Limb (tissue), 2 donors: ENCODE measurements around the gene LATS2.
A peak's percentile ranks its signal among the peaks of the same experiment; 100 is the strongest.

Experiments used
- DNase-seq, 2 donors: peaks; one replicate each; pipeline ENCODE4 v3.0.0-alpha.2; 2016; ENCODE audit errors: extremely low spot score in 2 of 2

Gene LATS2

DNA sequence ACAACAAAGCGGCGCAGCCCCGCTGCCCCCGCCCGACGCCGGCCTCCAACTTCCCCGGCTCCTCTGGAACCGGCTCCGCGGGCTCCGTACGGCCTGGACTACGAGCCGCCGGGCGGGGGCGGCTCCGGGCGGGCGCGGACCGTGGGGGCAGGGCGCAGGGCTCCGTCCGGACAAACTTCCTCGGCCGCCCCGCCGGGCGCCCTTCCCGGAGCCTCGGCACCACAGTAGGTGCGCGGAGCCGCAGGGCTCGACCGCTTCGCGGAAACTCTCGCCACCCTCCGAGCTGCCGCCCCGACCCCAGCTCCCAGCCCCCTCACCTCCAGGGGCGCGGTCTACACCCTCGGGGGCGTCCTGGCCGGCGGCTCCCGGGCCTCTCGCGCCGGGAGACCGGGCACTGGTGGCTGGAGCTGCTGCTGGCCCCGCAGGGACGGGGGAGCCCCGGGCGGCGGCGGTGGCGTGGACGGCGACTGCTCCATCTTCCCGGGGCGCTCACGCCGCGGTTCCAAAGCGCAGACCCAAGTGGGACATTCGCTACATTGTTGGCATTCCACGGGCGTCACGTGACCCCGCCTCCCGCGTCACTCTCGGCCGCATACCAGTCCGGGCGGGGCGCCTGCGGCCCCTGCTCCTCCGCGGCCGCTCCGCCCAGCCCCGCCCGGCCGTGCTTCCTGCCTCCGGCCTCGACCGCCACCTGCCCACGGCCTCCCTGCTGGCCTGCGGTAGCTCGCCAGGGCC is at the start of gene LATS2:
Gene LATS2 (minus strand): TSS at position 558 of the 735 bp plus-strand sequence. CDS start 15,560 bp downstream, outside the sequence.
- DNase-seq, result peak; percentile 90 to 95

DNA sequence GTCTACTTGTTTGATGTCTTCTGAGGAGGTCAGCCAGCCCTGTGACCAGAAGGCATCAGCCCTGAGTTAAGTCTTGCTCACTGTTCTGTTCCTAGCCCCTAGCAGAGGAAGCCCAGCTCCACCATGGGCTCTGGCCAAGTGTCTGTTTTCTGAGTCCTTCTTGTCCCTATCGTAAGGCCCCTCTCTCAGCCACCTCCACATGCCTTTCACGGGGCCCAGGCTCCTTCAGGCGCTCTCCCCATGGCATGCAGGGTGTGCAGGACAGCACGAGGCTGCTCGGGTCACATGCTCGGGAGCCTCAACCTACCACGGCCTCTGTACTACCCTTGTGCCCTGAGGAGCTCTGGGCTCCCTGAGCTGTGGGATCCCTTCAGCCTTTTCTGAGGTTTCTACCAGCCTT is 47.8 kb upstream of the LATS2 start:
- no peak for DNase-seq

DNA sequence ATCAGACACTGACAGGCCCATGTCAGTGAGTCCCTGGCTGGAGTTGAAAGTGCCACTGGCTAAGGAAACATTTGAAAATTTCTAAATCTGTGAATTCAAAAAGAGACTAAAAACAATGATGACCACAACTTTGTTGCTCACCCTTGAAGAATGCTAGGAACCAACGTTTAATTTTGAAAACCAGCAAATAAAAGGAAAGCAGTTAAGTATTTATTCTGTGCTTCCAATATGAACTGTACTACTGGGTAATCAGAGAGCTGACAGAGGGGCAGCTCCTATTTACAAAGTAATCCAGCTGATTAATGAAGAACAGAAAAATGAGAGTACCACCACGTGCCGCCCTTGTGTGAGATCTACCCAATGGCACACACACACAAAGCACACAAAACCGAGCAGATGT is 44.7 kb upstream of the LATS2 start:
- DNase-seq, result no peak

GRCh38 chr13:21104199-21105019 is 43.0 kb upstream of the LATS2 start:
- no peak for DNase-seq

- DNase-seq, result no peak
These were observed 40.6 kb upstream of the LATS2 start for GRCh38 chr13:21101865-21102576.

- DNase-seq, result no peak
These were observed 39.8 kb upstream of the LATS2 start for GRCh38 chr13:21100994-21101757.

DNA sequence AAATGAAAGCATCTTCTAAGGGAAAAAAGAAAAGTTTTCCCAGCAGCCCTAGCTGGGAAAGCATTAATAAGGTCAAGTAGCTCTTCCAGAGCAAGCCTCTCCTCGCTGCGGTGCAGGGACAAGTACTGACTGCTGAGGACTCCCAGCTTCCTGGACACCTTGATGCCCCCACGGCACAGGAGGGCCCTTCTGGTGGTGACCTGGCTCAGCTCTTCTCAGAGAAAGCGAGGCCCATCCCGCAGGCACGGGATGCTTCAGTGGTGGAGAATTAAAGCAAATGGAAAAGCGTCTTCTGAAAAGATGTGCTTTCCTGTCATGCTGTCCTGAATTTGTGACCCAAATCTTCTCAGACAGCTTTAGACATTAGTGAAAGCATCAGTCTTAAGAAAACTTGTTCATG is 38.8 kb upstream of the LATS2 start:
- no peak for DNase-seq

DNA sequence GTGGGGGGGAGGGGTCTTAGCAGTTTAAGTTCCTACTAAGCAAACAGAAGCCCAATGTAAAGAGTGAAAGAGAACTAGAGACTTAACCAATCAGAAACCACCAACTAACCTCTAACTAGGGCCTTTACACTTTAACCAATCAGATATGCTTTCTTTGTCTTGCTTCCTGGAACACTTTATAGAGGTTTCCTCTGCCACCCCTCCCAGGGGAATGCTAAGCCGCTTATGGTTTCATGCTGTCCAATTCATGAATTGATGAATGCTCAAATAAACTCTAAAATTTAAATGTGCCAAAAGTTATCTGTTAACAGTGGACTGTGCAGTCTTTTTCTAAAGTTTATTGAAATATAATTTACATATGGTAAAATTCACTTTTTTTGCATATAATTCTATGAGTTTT is 33.9 kb upstream of the LATS2 start:
- no peak for DNase-seq

GRCh38 chr13:21089830-21090229 is 28.4 kb upstream of the LATS2 start:
- no peak for DNase-seq

- no peak for DNase-seq
These were observed 27.1 kb upstream of the LATS2 start for GRCh38 chr13:21088534-21088933.

GRCh38 chr13:21086929-21087328 is 25.5 kb upstream of the LATS2 start:
- DNase-seq, result no peak

DNA sequence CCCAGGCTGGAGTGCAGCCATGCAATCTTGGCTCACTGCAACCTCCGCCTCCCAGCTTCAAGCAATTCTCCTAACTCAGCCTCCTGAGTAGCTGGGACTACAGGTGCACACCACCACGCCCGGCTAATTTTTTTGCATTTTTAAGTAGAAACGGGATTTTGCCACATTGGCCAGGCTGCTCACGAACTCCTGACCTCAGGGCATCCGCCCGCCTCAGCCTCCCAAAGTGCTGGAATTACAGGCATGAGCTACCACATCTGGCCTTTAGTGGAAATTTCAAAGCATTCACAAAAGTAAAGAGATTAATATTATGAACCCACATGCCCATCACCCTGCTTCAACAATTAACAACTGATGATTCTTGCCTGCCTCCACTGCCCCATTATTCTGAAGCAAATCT is 20.5 kb upstream of the LATS2 start:
- no peak for DNase-seq

- no peak for DNase-seq
These were observed 19.2 kb upstream of the LATS2 start for GRCh38 chr13:21080593-21080891.

DNA sequence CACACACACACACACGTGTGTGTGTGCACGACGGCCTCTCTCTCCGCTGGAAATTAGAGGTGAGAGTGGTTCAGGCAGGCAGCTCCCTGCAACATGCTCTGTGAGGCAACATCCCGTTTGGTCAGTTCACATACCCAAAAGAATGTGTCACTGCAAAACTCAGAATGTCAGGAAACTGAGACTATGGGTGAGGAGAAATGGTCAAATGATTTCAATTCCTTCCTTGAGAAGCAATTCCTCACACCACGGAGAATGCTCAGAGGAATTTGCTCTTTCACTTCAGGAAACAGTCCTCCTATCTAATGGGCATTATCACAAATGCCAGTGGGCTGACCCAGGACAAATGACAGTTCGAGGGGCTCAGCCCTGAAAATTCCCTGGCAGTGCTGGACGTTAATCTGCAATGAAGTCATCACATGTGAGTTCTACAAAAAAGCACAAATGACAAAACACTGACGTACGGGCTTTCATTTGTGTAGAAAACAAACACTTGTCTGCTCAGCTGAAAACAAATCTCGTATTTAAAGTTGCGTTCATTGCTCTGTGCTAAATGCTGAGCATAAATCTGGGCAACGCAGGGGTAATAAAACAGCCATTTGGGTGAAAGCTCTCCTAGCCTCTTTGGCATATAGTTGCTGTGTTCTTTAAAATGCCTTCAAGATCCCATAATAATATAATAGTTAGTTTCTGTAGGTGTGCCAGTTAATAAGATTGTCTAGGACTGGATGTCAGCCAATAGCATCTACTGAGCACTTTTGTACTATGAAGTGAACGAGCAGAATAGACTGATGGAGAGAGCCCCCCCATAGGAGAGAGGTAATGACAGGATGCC is 18.6 kb upstream of the LATS2 start:
- DNase-seq, result no peak

DNA sequence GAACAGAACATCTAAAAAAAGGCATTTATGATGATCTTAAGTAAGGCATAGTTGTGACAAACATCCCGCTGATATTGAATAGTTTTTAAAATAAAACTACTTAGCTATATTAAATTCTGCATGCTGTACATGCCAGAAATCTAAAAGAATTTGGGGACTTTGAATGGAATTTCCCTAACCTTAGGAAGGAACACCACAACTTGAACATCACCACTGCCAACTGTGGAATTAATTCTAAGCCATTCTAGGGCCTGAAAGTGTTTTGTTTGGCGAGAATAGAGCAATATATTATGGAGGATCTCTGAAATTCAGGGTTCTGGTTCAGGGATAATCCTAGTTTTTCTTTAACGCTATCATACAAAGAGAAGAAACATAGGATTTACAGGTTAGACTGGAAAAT is 17.8 kb upstream of the LATS2 start:
- DNase-seq, result no peak

DNA sequence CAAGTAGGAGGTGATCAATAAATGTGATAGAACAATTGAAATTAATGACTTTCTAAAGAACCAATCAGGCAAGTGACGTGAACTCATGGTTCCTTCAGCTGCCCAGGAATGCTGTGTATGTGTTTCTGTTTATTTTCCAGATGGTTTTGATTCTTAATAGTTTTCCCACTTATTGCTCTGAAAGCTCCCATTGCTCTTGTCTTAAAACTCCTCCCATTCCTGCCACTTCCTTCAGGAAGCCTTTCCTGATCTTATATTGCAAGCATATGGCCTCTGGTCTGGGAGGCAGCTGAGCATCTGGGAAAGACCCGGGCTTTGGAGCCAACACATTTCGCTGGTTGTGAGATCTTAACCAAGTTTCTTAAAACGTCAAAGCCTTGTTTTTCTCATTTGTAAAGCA is 17.1 kb upstream of the LATS2 start:
- DNase-seq, result peak in 1 of 2 donors; percentile 18

DNA sequence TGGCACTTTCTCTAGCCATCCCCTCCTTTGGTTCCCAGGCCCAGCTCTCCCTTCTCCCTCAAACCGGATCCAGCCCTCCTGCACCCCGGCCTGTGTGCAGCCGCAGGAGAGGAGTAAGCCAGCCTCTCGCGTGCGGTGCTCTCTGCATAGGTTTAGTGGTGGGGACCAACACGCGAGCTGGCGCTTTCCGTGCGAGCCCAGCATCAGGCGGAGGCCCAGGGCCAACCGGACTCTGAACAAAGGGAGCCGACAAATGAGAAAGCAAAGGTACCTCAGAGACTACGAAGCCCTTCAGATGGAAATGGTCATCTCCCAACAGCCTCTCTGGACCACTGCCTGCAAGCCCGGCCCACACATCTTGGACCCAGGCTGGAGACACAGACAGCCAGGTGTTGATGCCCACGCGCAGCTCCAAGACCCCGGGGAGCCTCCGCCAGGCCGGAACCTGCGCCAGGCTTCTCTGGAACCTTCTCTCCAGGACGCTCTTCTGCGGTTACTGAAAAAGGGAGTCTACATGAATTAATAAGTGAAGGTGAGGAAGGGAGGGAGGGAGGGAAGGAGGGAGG is 16.5 kb upstream of the LATS2 start:
- DNase-seq, result no peak

DNA sequence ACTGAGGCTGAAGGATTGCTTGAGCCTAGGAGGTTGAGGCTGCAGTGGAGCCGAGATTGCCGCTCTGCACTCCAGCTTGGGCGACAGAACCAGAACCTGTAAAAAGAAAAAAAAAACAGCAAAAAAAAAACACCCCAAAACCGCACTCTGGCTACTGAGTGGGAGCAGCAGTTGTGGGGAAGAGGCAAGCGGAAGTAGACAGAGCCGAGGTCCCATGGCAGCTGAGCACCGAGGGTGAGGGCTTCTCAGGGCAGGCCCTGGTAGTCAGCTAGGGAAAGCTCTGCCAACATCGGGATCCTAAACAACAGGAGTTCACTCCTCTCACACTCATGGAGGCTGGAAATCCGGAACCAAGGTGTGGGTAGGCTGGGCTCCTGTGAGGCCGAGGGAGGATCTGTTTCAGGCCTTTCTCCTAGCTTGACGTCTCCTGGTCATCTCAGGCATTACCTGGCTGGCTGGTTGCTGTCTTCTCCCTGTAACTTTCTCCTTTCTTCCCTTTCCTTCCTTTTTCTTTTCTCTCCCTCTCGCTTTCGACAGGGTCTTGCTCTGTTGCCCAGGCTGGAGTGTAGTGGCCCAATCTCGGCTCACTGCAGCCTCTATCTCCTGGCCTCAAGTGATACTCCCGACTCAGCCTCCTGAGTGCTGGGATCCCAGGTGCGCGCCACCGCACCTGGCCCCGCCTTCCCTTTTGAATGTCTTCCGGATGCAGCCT is 15.8 kb upstream of the LATS2 start:
- no peak for DNase-seq

DNA sequence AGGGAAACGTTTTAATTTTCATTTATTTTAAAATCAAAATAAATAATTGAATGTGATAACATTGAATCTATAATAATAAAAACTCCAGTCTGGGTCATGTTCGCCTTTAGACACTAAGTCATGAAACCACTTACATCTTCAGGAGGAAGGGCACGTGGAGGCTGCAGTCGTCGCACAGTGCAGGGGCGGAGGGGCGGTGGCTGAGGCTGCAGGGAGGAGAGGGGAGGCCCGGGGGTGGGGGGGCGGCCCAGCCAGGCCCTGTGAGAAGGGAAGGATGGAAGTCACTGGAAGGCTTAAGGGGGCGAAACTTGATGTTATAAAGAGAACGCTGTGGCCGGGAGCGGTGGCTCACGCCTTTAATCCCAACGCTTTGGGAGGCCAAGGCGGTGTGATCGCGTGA is 14.9 kb upstream of the LATS2 start:
- DNase-seq, result peak in 1 of 2 donors; percentile 51
